ENCODE measurements around the gene RAPGEFL1. TPM values are rescaled to one million over a fixed set of nuclear protein-coding genes. Genes with fewer than 3 reads are reported as not detected.

Gene RAPGEFL1
- total RNA-seq, 1 experiment from 2014 or later = 23.0 TPM

DNA sequence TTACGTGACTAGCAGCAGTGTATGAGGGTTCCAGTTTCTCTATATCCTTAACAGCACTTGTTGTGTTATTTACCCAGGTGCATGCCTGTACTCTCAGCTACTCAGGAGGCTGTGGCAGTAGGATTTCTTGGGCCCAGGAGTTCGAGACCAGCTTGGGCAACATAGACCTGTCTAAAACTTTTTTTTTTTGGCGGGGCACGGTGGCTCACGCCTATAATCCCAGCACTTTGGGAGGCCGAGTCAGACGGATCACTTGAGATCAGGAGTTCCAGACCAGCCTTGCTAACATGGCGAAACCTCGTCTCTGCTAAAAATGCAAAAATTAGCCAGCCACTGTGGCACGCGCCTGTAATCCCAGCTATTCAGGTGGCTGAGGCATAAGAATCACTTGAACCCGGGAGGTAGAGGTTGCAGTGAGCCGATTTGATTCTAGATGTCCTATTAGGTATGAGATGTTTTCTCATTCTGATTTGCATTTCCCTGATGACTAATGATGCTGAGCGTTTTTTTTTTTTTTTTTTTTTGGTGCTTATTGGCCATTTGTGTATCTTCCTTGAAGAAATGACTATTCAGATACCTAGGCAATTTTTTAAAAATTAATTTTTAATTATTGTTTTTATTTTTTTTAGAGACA is 23.6 kb upstream of the RAPGEFL1 start:
- DNase-seq (ENCODE audit: low spot score) = no peak
- ATAC-seq = no peak
- no peak overlapping the region for H3K4me3 Mint-ChIP-seq
- no peaks in the 10 kb centered on the region for H3K9me3 Mint-ChIP-seq
- POLR2A ChIA-PET = no interaction called here
- no peaks in the 10 kb centered on the region for H3K27me3 Mint-ChIP-seq (ENCODE audit: low read depth)
- H3K36me3 Mint-ChIP-seq = peaks cover 64% of the 10 kb centered on the region
- no peaks in the 10 kb centered on the region for H3K4me1 Mint-ChIP-seq
- TF ChIP-seq ATF1 (CRISPR knock-in tag; IDR thresholded peaks at IDR 0.05) (no peak), RELA (CRISPR knock-in tag; IDR thresholded peaks at IDR 0.05; ENCODE audit: borderline replicate concordance) (no peak), ZMAT4 (CRISPR knock-in tag; IDR thresholded peaks at IDR 0.05) (no peak), SMAD4 (CRISPR knock-in tag; IDR thresholded peaks at IDR 0.05) (no peak), AFF4 (CRISPR knock-in tag; IDR thresholded peaks at IDR 0.05; ENCODE audit: borderline replicate concordance) (no peak), GRHL2 (CRISPR knock-in tag; IDR thresholded peaks at IDR 0.05; ENCODE audit: insufficient replicate concordance, severe bottlenecking) (no peak), TEAD1 (CRISPR knock-in tag; IDR thresholded peaks at IDR 0.05) (no peak), TCF7 (CRISPR knock-in tag; IDR thresholded peaks at IDR 0.05; ENCODE audit: low read depth) (no peak), MAX (CRISPR knock-in tag; IDR thresholded peaks at IDR 0.05) (no peak), GTF2I (CRISPR knock-in tag; conservative IDR thresholded peaks at IDR 0.05) (no peak), ZNF263 (CRISPR knock-in tag; IDR thresholded peaks at IDR 0.05; ENCODE audit: low read depth) (no peak)
- TF ChIP-seq, protein P1, sequence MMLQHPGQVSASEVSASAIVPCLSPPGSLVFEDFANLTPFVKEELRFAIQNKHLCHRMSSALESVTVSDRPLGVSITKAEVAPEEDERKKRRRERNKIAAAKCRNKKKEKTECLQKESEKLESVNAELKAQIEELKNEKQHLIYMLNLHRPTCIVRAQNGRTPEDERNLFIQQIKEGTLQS (CRISPR knock-in tag; conservative IDR thresholded peaks at IDR 0.05) = no peak
- CTCF ChIA-PET = interaction anchor here (1.3 to 3.2 kb wide), 2 partner anchors 14 to 38 kb away, joined by 3 to 12 read pairs; no protein-coding TSS in a partner anchor
- H3K27ac Mint-ChIP-seq = 0 out of 2 replicates have a peak overlapping the region, but pooled peaks have one; percentile 53

DNA sequence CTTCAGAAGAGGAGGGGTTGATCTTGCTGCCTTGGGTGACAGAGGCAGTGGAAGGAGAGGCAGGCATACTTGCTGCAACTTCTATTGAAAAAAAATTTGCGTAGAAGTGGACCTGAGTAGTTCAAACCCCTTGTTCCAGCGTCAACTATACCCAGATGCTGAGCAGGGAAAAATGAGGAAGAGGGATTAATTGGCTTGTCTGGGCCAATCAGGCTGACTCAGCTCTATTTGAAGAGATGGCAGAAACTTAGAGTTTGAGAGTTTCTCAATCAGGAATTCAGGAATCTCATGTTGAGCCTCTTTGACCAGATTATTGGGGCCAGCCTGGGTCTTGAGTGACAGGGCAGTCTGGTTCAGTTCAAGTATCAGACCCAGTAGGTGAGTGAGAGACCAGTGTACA is 19.3 kb upstream of the RAPGEFL1 start:
- H3K4me1 Mint-ChIP-seq = no peaks in the 10 kb centered on the region
- CTCF ChIA-PET = interaction anchor here (1.2 to 2.6 kb wide), 3 partner anchors 10 to 120 kb away, joined by 3 to 14 read pairs (median 7); no protein-coding TSS in a partner anchor
- ATAC-seq (no peak), DNase-seq (ENCODE audit: low spot score) (no peak)
- no peak overlapping the region for H3K4me3 Mint-ChIP-seq
- H3K27ac Mint-ChIP-seq = no peak overlapping the region; the same call in 1 of the 2 replicates
- peaks cover 53% of the 10 kb centered on the region for H3K36me3 Mint-ChIP-seq
- no peaks in the 10 kb centered on the region for H3K9me3 Mint-ChIP-seq
- POLR2A ChIA-PET = no interaction called here
- H3K27me3 Mint-ChIP-seq (ENCODE audit: low read depth) = no peaks in the 10 kb centered on the region
- TF ChIP-seq NFATC4 (CRISPR knock-in tag; IDR thresholded peaks at IDR 0.05) (no peak), NFE2L1 (CRISPR knock-in tag; IDR thresholded peaks at IDR 0.05) (no peak), ATF6 (CRISPR knock-in tag; IDR thresholded peaks at IDR 0.05) (no peak), OVOL2 (CRISPR knock-in tag; IDR thresholded peaks at IDR 0.05; ENCODE audit: borderline replicate concordance) (no peak), NR1H2 (CRISPR knock-in tag; IDR thresholded peaks at IDR 0.05) (no peak), ZNF263 (CRISPR knock-in tag; IDR thresholded peaks at IDR 0.05; ENCODE audit: low read depth) (no peak), KAT7 (CRISPR knock-in tag; IDR thresholded peaks at IDR 0.05; ENCODE audit: borderline replicate concordance) (no peak), TP53 (CRISPR knock-in tag; IDR thresholded peaks at IDR 0.05) (no peak), SMAD4 (CRISPR knock-in tag; IDR thresholded peaks at IDR 0.05) (no peak)
- TF ChIP-seq, protein P2, sequence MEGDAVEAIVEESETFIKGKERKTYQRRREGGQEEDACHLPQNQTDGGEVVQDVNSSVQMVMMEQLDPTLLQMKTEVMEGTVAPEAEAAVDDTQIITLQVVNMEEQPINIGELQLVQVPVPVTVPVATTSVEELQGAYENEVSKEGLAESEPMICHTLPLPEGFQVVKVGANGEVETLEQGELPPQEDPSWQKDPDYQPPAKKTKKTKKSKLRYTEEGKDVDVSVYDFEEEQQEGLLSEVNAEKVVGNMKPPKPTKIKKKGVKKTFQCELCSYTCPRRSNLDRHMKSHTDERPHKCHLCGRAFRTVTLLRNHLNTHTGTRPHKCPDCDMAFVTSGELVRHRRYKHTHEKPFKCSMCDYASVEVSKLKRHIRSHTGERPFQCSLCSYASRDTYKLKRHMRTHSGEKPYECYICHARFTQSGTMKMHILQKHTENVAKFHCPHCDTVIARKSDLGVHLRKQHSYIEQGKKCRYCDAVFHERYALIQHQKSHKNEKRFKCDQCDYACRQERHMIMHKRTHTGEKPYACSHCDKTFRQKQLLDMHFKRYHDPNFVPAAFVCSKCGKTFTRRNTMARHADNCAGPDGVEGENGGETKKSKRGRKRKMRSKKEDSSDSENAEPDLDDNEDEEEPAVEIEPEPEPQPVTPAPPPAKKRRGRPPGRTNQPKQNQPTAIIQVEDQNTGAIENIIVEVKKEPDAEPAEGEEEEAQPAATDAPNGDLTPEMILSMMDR (IDR thresholded peaks at IDR 0.05) = no peak
- TF ChIP-seq, protein P3, sequence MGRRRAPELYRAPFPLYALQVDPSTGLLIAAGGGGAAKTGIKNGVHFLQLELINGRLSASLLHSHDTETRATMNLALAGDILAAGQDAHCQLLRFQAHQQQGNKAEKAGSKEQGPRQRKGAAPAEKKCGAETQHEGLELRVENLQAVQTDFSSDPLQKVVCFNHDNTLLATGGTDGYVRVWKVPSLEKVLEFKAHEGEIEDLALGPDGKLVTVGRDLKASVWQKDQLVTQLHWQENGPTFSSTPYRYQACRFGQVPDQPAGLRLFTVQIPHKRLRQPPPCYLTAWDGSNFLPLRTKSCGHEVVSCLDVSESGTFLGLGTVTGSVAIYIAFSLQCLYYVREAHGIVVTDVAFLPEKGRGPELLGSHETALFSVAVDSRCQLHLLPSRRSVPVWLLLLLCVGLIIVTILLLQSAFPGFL (CRISPR knock-in tag; IDR thresholded peaks at IDR 0.05; ENCODE audit: borderline replicate concordance) = no peak
- TF ChIP-seq, protein P4, sequence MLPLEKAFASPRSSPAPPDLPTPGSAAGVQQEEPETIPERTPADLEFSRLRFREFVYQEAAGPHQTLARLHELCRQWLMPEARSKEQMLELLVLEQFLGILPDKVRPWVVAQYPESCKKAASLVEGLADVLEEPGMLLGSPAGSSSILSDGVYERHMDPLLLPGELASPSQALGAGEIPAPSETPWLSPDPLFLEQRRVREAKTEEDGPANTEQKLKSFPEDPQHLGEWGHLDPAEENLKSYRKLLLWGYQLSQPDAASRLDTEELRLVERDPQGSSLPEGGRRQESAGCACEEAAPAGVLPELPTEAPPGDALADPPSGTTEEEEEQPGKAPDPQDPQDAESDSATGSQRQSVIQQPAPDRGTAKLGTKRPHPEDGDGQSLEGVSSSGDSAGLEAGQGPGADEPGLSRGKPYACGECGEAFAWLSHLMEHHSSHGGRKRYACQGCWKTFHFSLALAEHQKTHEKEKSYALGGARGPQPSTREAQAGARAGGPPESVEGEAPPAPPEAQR (CRISPR knock-in tag; IDR thresholded peaks at IDR 0.05) = no peak
